K562 (cell line): ENCODE data around the gene KCNJ15. TPM values are rescaled to one million over a fixed set of nuclear protein-coding genes. Genes with fewer than 3 reads are reported as not detected.

ENCODE experiments used
- BCOR ChIP-seq: fragments of 450-650 bp; IDR thresholded peaks from 2 replicates; pipeline ENCODE4 v1.6.1; 2016
- CBX1 ChIP-seq: sonication (generic); IDR thresholded peaks from 2 replicates; pipeline ENCODE4 v1.6.1; 2016; ENCODE audit warnings: antibody characterized with exemption, low read depth, mild to moderate bottlenecking
- CBX5 ChIP-seq: IDR thresholded peaks from 2 replicates; pipeline ENCODE4 v1.6.1; 2014; ENCODE audit warnings: low read depth, borderline replicate concordance
- EHMT2 ChIP-seq: fragments of 450-650 bp; IDR thresholded peaks from 2 replicates; pipeline ENCODE4 v1.6.1; 2018; ENCODE audit warnings: antibody characterized with exemption
- GTF2A2 ChIP-seq: IDR thresholded peaks from 2 replicates; pipeline ENCODE4 v1.6.1; 2016; ENCODE audit warnings: mild to moderate bottlenecking, missing genetic modification characterization, missing compliant biosample characterization
- HCFC1 ChIP-seq: IDR thresholded peaks from 2 replicates; pipeline ENCODE4 v1.6.1; 2012; ENCODE audit warnings: low read depth, low read length, improper control_type of control experiment
- HDGF ChIP-seq: fragments of 450-650 bp; IDR thresholded peaks from 2 replicates; pipeline ENCODE4 v1.6.1; 2016
- HLTF ChIP-seq: fragments of 450-650 bp; IDR thresholded peaks from 2 replicates; pipeline ENCODE4 v1.6.1; 2016
- L3MBTL2 ChIP-seq: fragments of 450-650 bp; IDR thresholded peaks from 2 replicates; pipeline ENCODE4 v1.6.1; 2016; ENCODE audit warnings: mild to moderate bottlenecking, moderate library complexity
- MTA3 ChIP-seq: fragments of 450-650 bp; formaldehyde crosslinking; IDR thresholded peaks from 2 replicates; pipeline ENCODE4 v1.6.1; 2017; ENCODE audit warnings: mild to moderate bottlenecking, borderline replicate concordance
- POLR2AphosphoS5 ChIP-seq: IDR thresholded peaks from 2 replicates; pipeline ENCODE4 v1.6.1; 2011; ENCODE audit warnings: mild to moderate bottlenecking, low read depth, low read length, moderate library complexity; ENCODE audit not compliant: control insufficient read depth, insufficient read depth
- RBFOX2 ChIP-seq: fragments of 200-400 bp; formaldehyde crosslinking; IDR thresholded peaks from 2 replicates; pipeline ENCODE4 v1.6.1; 2017; ENCODE audit warnings: low read depth, mild to moderate bottlenecking, low read length, moderate library complexity
- RBM25 ChIP-seq: fragments of 200-400 bp; formaldehyde crosslinking; IDR thresholded peaks from 2 replicates; pipeline ENCODE4 v1.6.1; 2018; ENCODE audit warnings: low read length, low read depth, moderate library complexity; ENCODE audit not compliant: severe bottlenecking
- TRIM24 ChIP-seq, 2 experiments: fragments of 450-650 bp; IDR thresholded peaks; 2 replicates each; pipeline ENCODE4 v1.6.1; 2016
- XRCC5 ChIP-seq: fragments of 200-400 bp; formaldehyde crosslinking; IDR thresholded peaks from 2 replicates; pipeline ENCODE4 v1.6.1; 2017; ENCODE audit warnings: low read depth, mild to moderate bottlenecking, low read length
- ZEB2 ChIP-seq: fragments of 450-650 bp; IDR thresholded peaks from 2 replicates; pipeline ENCODE4 v1.6.1; 2016
- ZNF184 ChIP-seq: sonication (generic); formaldehyde crosslinking; IDR thresholded peaks from 2 replicates; pipeline ENCODE4 v1.5.0; 2020; ENCODE audit warnings: missing genetic modification reagents
- ZNF431 ChIP-seq: sonication (generic); formaldehyde crosslinking; IDR thresholded peaks from 2 replicates; pipeline ENCODE4 v1.8.0; 2022; ENCODE audit warnings: mild to moderate bottlenecking, missing genetic modification reagents
- ZNF436 ChIP-seq: fragments of 250-450, 450-650 bp; sonication (Bioruptor Pico); formaldehyde crosslinking; IDR thresholded peaks from 2 replicates; pipeline ENCODE4 v1.7.0; 2020; ENCODE audit warnings: mild to moderate bottlenecking
- polyA plus RNA-seq, 8 experiments: library from polyadenylated mRNA; depleted of rRNA in 4 of 8; stranded (reverse) in 5 of 8; unstranded in 3 of 8; fragments of >200 nt; fragmentation: Nextera tagmentation in 2 of 8; fragmentation: Illumina TruSeq in 1 of 8; extraction: Ambion mirVana in 2 of 8; extraction: Trizol in 1 of 8; gene quantifications; 2 replicates each; pipeline versions ENCODE4 v1.2.1 to v1.2.3, GENCODE V29; 2011 to 2014; ENCODE audit warnings: inconsistent platforms in 1 of 8, missing spikeins in 1 of 8
- total RNA-seq, 7 experiments: library from RNA; depleted of rRNA in 6 of 7; stranded (reverse); fragments of >200 nt in 6 of 7; fragmentation: Illumina TruSeq in 2 of 7; extraction: Trizol in 2 of 7; gene quantifications; 2 replicates each; pipeline versions ENCODE4 v1.2.1 to v1.2.3, GENCODE V29; 2011 to 2021; ENCODE audit warnings: low replicate concordance in 1 of 7
- TF ChIP-seq, protein P1 (sequence below): fragments of 450-650 bp; IDR thresholded peaks from 2 replicates; pipeline ENCODE4 v1.6.1; 2018; ENCODE audit warnings: mild to moderate bottlenecking, low read depth; ENCODE audit not compliant: partially characterized antibody
- TF ChIP-seq, protein P2 (sequence below): fragments of 150-350 bp; IDR thresholded peaks from 2 replicates; pipeline ENCODE4 v1.6.1; 2014; ENCODE audit warnings: low read depth, mild to moderate bottlenecking, low read length, borderline replicate concordance
- TF ChIP-seq, protein P3 (sequence below): fragments of 450-650 bp; formaldehyde crosslinking; IDR thresholded peaks from 2 replicates; pipeline ENCODE4 v1.4.0; 2020; ENCODE audit warnings: mild to moderate bottlenecking, mixed read lengths

Gene KCNJ15
- total and polyA plus RNA-seq, 9 of the 15 experiments (the other 6 are each of a cell fraction or from before 2014, with no cell fraction given), result 0.20 to 3.0 (median 0.72) TPM; not detected in 1

DNA sequence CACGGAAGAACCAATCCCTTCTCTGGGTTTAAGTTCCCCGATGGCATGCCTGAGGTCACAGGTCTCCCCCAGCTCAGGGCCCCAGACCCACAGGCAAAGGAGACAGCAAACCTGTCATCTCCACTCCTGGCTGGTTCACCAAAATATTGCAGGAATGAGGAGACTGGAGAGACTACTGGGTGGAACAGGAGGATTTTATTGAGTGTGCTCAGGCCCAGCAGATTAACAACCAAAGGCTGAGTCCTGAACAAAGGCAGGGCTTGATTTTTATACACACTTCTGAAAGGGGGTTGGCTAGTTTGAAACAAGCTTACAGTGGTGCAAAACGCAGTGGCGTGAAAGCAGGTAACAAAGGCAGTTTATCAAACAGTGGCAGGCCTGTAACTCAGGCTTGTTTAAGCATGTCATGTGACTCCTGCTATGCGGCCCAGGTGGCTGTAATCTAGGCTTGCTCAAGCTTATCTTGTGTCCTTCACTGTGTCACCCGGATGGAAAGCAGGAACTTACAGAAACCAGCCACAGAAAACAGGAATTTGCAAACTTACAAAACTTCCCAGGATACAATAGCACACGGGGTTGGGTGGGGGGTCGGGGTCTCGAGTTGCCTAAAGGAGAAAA, 27.4 kb upstream of the KCNJ15 start (continued):
- TF ChIP-seq CBX5, result peak; percentile 98
- TF ChIP-seq HLTF, result peak; percentile 98
- 0 out of 2 replicates have a peak, but pooled peaks have one; percentile 40 for TF ChIP-seq MTA3
- no peak for TF ChIP-seq ZNF436 (CRISPR knock-in tag)
- no peak for TF ChIP-seq GTF2A2 (tag)
- TF ChIP-seq L3MBTL2, result no peak
- TF ChIP-seq ZNF431, result no peak
- peak; percentile 31 to 85; a peak in 3 of 4 replicates for TF ChIP-seq TRIM24 (IDR thresholded peaks at IDR 0.05)
- TF ChIP-seq HCFC1, result 0 out of 2 replicates have a peak, but pooled peaks have one; percentile 10
- peak; percentile 62; the same call in 1 of the 2 replicates for TF ChIP-seq XRCC5
- no peak for TF ChIP-seq HDGF
- no peak for TF ChIP-seq ZNF184 (CRISPR knock-in tag)
- peak; percentile 62; the same call in 1 of the 2 replicates for TF ChIP-seq ZEB2
- 0 out of 2 replicates have a peak, but pooled peaks have one; percentile 47 for TF ChIP-seq EHMT2
- TF ChIP-seq, protein P1, sequence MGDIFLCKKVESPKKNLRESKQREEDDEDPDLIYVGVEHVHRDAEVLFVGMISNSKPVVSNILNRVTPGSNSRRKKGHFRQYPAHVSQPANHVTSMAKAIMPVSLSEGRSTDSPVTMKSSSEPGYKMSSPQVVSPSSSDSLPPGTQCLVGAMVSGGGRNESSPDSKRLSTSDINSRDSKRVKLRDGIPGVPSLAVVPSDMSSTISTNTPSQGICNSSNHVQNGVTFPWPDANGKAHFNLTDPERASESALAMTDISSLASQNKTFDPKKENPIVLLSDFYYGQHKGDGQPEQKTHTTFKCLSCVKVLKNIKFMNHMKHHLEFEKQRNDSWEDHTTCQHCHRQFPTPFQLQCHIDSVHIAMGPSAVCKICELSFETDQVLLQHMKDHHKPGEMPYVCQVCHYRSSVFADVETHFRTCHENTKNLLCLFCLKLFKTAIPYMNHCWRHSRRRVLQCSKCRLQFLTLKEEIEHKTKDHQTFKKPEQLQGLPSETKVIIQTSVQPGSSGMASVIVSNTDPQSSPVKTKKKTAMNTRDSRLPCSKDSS, result peak; percentile 77
- TF ChIP-seq, protein P2, sequence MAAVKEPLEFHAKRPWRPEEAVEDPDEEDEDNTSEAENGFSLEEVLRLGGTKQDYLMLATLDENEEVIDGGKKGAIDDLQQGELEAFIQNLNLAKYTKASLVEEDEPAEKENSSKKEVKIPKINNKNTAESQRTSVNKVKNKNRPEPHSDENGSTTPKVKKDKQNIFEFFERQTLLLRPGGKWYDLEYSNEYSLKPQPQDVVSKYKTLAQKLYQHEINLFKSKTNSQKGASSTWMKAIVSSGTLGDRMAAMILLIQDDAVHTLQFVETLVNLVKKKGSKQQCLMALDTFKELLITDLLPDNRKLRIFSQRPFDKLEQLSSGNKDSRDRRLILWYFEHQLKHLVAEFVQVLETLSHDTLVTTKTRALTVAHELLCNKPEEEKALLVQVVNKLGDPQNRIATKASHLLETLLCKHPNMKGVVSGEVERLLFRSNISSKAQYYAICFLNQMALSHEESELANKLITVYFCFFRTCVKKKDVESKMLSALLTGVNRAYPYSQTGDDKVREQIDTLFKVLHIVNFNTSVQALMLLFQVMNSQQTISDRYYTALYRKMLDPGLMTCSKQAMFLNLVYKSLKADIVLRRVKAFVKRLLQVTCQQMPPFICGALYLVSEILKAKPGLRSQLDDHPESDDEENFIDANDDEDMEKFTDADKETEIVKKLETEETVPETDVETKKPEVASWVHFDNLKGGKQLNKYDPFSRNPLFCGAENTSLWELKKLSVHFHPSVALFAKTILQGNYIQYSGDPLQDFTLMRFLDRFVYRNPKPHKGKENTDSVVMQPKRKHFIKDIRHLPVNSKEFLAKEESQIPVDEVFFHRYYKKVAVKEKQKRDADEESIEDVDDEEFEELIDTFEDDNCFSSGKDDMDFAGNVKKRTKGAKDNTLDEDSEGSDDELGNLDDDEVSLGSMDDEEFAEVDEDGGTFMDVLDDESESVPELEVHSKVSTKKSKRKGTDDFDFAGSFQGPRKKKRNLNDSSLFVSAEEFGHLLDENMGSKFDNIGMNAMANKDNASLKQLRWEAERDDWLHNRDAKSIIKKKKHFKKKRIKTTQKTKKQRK, result peak; percentile 81
- TF ChIP-seq, protein P3, sequence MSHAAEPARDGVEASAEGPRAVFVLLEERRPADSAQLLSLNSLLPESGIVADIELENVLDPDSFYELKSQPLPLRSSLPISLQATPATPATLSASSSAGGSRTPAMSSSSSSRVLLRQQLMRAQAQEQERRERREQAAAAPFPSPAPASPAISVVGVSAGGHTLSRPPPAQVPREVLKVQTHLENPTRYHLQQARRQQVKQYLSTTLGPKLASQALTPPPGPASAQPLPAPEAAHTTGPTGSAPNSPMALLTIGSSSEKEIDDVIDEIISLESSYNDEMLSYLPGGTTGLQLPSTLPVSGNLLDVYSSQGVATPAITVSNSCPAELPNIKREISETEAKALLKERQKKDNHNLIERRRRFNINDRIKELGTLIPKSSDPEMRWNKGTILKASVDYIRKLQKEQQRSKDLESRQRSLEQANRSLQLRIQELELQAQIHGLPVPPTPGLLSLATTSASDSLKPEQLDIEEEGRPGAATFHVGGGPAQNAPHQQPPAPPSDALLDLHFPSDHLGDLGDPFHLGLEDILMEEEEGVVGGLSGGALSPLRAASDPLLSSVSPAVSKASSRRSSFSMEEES (CRISPR knock-in tag), result peak; percentile 71
- no peak for TF ChIP-seq RBFOX2
- no peak for TF ChIP-seq BCOR
- TF ChIP-seq CBX1, result peak; percentile 96
- no peak for TF ChIP-seq POLR2AphosphoS5
- peak; percentile 33 for TF ChIP-seq RBM25
